Mucosa of stomach (tissue), 1 donor: ENCODE results near the gene EPS15.

ENCODE experiments used
- H3K27me3 ChIP-seq: one replicate; pipeline ENCODE4 v1.7.0; 2013; ENCODE audit warnings: mild to moderate bottlenecking, low read length; ENCODE audit not compliant: control insufficient read depth, insufficient read depth
- H3K36me3 ChIP-seq: one replicate; pipeline ENCODE4 v1.7.0; 2013; ENCODE audit warnings: low read length; ENCODE audit not compliant: control insufficient read depth, insufficient read depth
- H3K4me1 ChIP-seq: one replicate; pipeline ENCODE4 v1.7.0; 2013; ENCODE audit warnings: mild to moderate bottlenecking, low read length; ENCODE audit not compliant: control insufficient read depth, insufficient read depth
- H3K4me3 ChIP-seq: one replicate; pipeline ENCODE4 v1.7.0; 2013; ENCODE audit warnings: low read length
- H3K9ac ChIP-seq: one replicate; pipeline ENCODE4 v1.7.0; 2013; ENCODE audit warnings: mild to moderate bottlenecking, low read length, moderate library complexity
- H3K9me3 ChIP-seq: one replicate; pipeline ENCODE4 v1.7.0; 2013; ENCODE audit warnings: mild to moderate bottlenecking, low read length, moderate library complexity; ENCODE audit not compliant: control insufficient read depth
- donor health status: Pancreatic carcinoma.

EPS15 gene

GRCh38 chr1:51345300-51345687 is 173.8 kb downstream of the EPS15 start:
- H3K36me3 ChIP-seq, result no peaks in the 10 kb centered on the region
- H3K4me3 ChIP-seq, result no peak overlapping the region
- peak overlapping the region; percentile 29 for H3K9ac ChIP-seq
- H3K9me3 ChIP-seq, result no peaks in the 10 kb centered on the region
- H3K4me1 ChIP-seq, result peaks cover 10% of the 10 kb centered on the region
- H3K27me3 ChIP-seq, result peaks cover 28% of the 10 kb centered on the region

- H3K9me3 ChIP-seq, result no peaks in the 10 kb centered on the region
- H3K4me1 ChIP-seq, result peaks cover 10% of the 10 kb centered on the region
- peak overlapping the region; percentile 29 for H3K9ac ChIP-seq
- peaks cover 28% of the 10 kb centered on the region for H3K27me3 ChIP-seq
- H3K4me3 ChIP-seq, result no peak overlapping the region
- H3K36me3 ChIP-seq, result no peaks in the 10 kb centered on the region
Observed at GRCh38 chr1:51344602-51345299, 174.3 kb downstream of the EPS15 start.

GRCh38 chr1:51344276-51344601 is 174.8 kb downstream of the EPS15 start:
- Histone ChIP-seq H3K36me3 (no peaks in the 10 kb centered on the region), H3K27me3 (peaks cover 28% of the 10 kb centered on the region), H3K9me3 (no peaks in the 10 kb centered on the region), H3K9ac (peak overlapping the region; percentile 29), H3K4me3 (no peak overlapping the region), H3K4me1 (peaks cover 10% of the 10 kb centered on the region)

GRCh38 chr1:51343624-51344023 is 175.4 kb downstream of the EPS15 start:
- Histone ChIP-seq H3K9ac (no peak overlapping the region), H3K36me3 (no peaks in the 10 kb centered on the region), H3K9me3 (no peaks in the 10 kb centered on the region)

GRCh38 chr1:51342591-51343206 is 176.4 kb downstream of the EPS15 start:
- Histone ChIP-seq H3K36me3 (no peaks in the 10 kb centered on the region), H3K4me1 (peaks cover 10% of the 10 kb centered on the region), H3K9me3 (no peaks in the 10 kb centered on the region), H3K27me3 (peaks cover 28% of the 10 kb centered on the region), H3K9ac (no peak overlapping the region), H3K4me3 (no peak overlapping the region)

More at GRCh38 chr1:51343624-51344023, 175.4 kb downstream of the EPS15 start:
- Histone ChIP-seq H3K4me1 (peaks cover 10% of the 10 kb centered on the region), H3K4me3 (no peak overlapping the region), H3K27me3 (peaks cover 28% of the 10 kb centered on the region)

GRCh38 chr1:51341876-51342496 is 177.1 kb downstream of the EPS15 start:
- peaks cover 10% of the 10 kb centered on the region for H3K4me1 ChIP-seq
- H3K4me3 ChIP-seq, result no peak overlapping the region
- peaks cover 28% of the 10 kb centered on the region for H3K27me3 ChIP-seq
- no peaks in the 10 kb centered on the region for H3K9me3 ChIP-seq
- H3K36me3 ChIP-seq, result no peaks in the 10 kb centered on the region
- no peak overlapping the region for H3K9ac ChIP-seq

GRCh38 chr1:51340380-51340779 is 178.7 kb downstream of the EPS15 start:
- no peaks in the 10 kb centered on the region for H3K9me3 ChIP-seq
- H3K4me3 ChIP-seq, result no peak overlapping the region

GRCh38 chr1:51336711-51337110 is 182.4 kb downstream of the EPS15 start:
- no peak overlapping the region for H3K9ac ChIP-seq
- no peaks in the 10 kb centered on the region for H3K36me3 ChIP-seq
- no peaks in the 10 kb centered on the region for H3K9me3 ChIP-seq

More at GRCh38 chr1:51340380-51340779, 178.7 kb downstream of the EPS15 start:
- no peaks in the 10 kb centered on the region for H3K36me3 ChIP-seq
- peaks cover 15% of the 10 kb centered on the region for H3K4me1 ChIP-seq
- no peak overlapping the region for H3K9ac ChIP-seq
- peaks cover 25% of the 10 kb centered on the region for H3K27me3 ChIP-seq

GRCh38 chr1:51336004-51336403 is 183.1 kb downstream of the EPS15 start:
- Histone ChIP-seq H3K9me3 (no peaks in the 10 kb centered on the region), H3K36me3 (no peaks in the 10 kb centered on the region), H3K9ac (no peak overlapping the region), H3K4me3 (no peak overlapping the region), H3K4me1 (peaks cover 31% of the 10 kb centered on the region), H3K27me3 (no peaks in the 10 kb centered on the region)

More at GRCh38 chr1:51336711-51337110, 182.4 kb downstream of the EPS15 start:
- peaks cover 24% of the 10 kb centered on the region for H3K4me1 ChIP-seq
- H3K27me3 ChIP-seq, result no peaks in the 10 kb centered on the region
- no peak overlapping the region for H3K4me3 ChIP-seq

GRCh38 chr1:51331206-51332100 is 187.6 kb downstream of the EPS15 start:
- Histone ChIP-seq H3K4me3 (peak overlapping the region; percentile 71), H3K4me1 (peaks cover 61% of the 10 kb centered on the region), H3K36me3 (no peaks in the 10 kb centered on the region), H3K9me3 (no peaks in the 10 kb centered on the region), H3K27me3 (no peaks in the 10 kb centered on the region), H3K9ac (peak overlapping the region; percentile 93)

- Histone ChIP-seq H3K36me3 (no peaks in the 10 kb centered on the region), H3K27me3 (no peaks in the 10 kb centered on the region), H3K4me1 (peaks cover 61% of the 10 kb centered on the region), H3K4me3 (peak within 1 kb of the TSS; percentile 71), H3K9ac (peak within 1 kb of the TSS; percentile 93), H3K9me3 (no peaks in the 10 kb centered on the region)
Observed at GRCh38 chr1:51330331-51331201, 188.5 kb downstream of the EPS15 start, which contains the start of gene TTC39A. TSS of gene TTC39A (minus strand) at chr1:51330562. CDS start at chr1:51330477, 85 bp downstream.
